Lower leg skin (tissue), 3 donors: ENCODE data around the gene EFCAB10.

Source experiments
- POLR2A ChIP-seq, 2 donors: fragments of 450-650 bp; IDR thresholded peaks; one replicate each; pipeline ENCODE4 v1.6.1; 2016 to 2017; ENCODE audit warnings: antibody characterized with exemption in 2 of 2, mild to moderate bottlenecking in 1 of 2, moderate library complexity in 1 of 2
- TF ChIP-seq, protein P1 (sequence below), 3 donors: fragments of 450-650 bp; IDR thresholded peaks; one replicate each; pipeline ENCODE4 v1.5.1; 2016; ENCODE audit warnings: antibody characterized with exemption in 3 of 3, mild to moderate bottlenecking in 3 of 3, moderate library complexity in 2 of 3

DNA sequence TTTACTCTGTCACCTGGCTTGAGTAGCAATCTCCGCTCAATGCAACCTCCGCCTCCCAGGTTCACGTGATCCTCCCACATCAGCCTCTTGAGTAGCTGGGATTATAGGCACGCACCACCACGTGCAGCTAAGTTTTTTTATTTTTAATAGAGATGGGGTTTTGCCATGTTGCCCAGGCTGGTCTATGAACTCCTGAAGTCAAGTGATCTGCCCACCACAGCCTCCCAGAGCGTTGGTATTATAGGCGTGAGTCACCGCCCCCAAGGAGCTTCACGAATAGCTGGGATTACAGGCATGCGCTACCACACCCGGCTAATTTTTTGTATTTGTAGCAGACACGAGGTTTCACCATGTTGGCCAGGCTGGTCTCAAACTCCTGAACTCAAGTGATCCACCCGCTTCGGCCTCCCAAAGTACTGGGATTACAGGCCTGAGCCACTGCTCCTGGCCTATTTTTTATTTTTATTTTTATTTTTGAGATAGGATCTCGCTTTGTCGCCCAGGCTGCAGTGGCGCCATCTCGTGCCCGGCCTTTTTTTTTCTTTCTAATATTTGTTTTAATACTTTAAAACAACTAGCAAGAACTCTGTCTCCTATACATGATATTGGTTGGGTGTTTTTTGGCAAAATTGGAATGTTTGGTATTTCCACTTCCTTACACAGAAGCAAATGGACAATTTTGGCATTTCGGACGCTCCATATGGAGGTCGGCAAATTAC is 1.1 kb downstream of the EFCAB10 start:
- no peak for TF ChIP-seq POLR2A (IDR thresholded peaks at IDR 0.05)
- TF ChIP-seq, protein P1, sequence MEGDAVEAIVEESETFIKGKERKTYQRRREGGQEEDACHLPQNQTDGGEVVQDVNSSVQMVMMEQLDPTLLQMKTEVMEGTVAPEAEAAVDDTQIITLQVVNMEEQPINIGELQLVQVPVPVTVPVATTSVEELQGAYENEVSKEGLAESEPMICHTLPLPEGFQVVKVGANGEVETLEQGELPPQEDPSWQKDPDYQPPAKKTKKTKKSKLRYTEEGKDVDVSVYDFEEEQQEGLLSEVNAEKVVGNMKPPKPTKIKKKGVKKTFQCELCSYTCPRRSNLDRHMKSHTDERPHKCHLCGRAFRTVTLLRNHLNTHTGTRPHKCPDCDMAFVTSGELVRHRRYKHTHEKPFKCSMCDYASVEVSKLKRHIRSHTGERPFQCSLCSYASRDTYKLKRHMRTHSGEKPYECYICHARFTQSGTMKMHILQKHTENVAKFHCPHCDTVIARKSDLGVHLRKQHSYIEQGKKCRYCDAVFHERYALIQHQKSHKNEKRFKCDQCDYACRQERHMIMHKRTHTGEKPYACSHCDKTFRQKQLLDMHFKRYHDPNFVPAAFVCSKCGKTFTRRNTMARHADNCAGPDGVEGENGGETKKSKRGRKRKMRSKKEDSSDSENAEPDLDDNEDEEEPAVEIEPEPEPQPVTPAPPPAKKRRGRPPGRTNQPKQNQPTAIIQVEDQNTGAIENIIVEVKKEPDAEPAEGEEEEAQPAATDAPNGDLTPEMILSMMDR (IDR thresholded peaks at IDR 0.05) = no peak
